ENCODE measurements around the gene WDFY3. TPM values are rescaled to one million over a fixed set of nuclear protein-coding genes. Genes with fewer than 3 reads are reported as not detected.

The WDFY3 gene
- total RNA-seq, 1 experiment from 2014 or later = 23.0 TPM

DNA sequence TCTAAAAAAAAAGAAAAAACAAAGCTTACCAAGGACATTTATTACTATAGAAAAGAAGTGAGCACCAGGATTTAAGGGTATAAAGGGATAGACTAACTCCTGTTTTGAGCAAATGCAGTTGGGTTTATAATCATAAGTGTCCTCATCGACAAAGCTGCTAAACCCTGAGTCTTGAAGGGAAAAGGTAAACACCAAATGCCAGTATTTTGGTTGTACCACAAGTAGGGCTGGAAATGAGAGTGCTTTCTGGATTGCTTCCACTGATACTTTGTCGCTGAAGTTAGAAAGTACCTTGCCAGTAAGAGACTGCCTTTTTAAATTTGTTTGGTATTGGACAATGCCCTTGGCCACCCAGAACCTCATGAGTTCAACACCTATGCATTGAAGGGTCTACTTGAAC lies 53.7 kb downstream of the WDFY3 start:
- no peak for DNase-seq (ENCODE audit: low spot score)

DNA sequence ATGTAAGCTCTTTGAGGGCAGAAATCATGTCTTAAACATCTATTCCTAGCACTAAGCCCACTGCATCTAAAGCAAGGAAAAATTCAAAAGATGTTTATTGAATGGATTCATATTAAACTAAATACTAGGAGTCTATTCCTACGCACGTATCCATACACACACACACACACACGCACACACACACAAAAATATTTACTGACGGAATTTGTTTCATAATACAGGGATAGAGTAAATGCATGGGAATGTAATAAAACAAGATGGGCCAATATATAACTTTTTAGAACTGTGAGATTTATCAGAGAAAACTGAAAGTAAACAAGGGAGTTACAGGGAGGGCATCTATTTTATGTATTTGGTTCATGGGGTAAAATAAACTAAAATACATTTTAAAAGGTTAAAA lies 57.6 kb downstream of the WDFY3 start:
- no peak for DNase-seq (ENCODE audit: low spot score)

DNA sequence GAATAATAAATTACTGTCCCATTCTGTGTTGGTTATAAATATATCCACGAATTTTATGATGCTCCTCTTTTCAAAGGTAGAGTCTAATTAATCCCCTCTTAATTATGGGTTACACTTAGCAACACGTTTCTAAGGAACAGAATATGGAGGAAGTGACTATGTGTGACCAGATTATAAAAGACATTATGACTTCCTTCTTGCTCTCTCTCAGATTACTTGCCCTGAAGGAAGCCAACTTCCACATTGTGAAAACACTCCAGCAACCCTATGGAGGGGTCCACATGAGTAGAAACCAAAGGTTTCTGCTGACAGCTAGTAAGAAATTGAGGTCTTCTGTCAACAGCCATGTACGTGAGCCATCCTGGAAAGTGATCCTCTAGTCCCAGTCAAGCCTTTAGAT lies 59.3 kb downstream of the WDFY3 start:
- no peak for DNase-seq (ENCODE audit: low spot score)

DNA sequence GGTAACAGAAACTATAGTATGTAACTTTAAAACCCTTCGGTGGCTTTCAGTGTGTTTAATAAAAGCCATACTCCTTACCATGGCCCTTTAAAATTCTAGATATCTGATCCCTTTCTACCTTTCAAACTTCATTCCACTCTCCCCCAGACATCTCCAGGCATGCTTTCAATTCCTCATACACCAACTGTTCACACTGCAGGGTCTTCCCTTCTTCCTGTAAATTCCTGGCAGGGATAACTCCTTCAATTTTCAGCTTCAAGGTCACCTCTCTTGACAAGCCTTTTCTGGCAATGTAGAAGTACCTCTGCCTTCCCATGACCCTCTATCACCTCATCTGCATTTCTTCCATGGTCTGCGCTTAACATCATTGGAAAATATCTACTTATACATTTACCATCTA lies 60.8 kb downstream of the WDFY3 start:
- DNase-seq (ENCODE audit: low spot score) = no peak

DNA sequence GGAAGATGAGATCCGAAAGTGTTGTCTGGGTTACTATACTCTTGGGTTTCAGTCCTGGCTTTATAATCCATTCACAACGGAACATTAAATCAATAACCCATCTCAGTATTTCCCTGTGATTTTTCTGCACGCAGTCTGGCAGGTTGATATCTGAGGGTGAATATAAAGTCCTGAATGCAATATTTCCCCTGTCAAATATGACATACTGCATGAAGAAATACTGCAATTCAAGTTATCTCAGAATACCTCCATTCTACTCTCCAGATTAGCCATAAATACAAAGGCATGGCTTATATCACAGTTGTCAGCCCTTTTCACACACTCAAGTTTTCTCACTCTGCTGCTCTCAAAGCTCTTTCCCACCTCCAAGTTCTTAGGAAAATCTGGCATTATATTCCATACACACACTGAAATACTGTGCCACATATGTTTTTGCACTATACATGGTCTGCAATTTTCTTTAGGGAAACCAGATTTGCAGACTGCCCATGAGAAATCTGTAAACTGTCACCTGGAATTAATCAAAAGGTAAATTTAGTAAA lies 64.7 kb downstream of the WDFY3 start:
- DNase-seq (ENCODE audit: low spot score) = no peak

DNA sequence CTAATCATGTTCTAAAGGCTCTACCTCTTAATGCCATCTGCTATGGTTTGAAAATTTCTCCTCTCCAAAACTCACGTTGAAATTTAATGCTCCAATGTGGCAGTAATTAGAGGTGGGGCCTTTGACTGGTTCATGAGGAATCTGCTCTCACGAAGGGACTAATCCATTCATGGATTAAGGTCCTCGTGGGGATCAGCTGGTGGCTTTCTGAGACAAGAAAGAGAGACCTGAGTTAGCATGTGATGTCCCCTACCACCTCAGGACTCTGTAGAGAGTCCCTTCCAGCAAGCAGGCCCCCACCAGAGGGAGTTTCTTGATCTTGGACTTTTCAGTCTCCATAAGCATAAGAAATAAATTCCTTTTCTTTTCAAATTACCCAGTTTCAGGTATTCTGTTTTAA lies 65.3 kb downstream of the WDFY3 start:
- DNase-seq (ENCODE audit: low spot score) = no peak

DNA sequence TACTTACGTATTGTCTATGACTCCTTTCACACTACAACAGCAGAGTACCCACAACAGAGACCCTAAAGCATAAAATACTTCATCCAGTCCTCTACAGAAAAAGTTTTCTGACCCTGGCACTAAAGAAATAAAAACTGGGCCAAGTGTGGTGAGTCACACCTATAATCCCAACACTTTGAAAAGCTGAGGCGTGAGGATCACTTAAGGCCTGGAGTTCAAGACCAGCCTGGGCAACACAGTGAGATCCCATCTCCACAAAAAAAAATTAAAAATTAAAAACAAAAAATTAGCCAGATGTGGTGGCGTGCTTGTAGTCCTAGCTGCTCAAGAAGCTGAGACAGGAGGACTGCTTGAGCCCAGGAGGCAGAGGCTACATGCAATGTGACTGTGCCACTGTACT lies 66.9 kb downstream of the WDFY3 start:
- no peak for DNase-seq (ENCODE audit: low spot score)

DNA sequence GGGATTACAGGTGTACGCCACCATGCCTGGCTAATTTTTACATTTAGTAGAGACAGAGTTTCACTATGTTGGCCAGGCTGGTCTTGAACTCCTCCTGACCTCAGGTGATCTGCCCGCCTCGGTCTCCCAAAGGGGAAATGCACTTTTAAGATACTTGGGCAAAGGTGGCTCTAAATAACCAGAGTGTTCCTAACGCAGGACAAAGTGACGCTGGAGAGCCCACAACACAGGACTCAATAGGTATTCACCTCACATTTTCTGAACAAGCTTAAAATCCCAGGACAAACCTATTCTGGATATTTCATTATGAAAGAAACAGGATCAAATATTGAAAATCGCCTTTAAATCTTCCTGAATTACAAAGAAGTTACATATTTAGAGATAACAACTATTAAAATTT lies 69.0 kb downstream of the WDFY3 start:
- no peak for DNase-seq (ENCODE audit: low spot score)

DNA sequence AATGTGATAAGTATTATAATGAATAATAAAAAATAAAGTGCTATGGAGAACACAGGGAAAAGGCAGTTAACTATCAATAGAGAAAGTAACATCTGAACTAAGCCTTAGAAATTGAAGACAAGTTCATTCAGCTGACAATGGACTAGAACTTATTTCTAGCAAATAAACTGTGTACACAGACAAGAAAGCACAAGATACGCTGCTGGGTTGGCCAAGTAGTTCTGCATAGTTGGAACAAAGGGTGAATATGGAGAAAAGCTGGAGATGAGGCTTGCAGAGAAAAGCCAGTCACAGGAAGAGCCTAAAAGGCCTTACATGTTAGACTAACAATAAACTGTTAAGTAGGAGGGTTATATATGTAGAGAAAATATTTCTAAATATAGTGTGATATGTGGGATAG lies 71.2 kb downstream of the WDFY3 start:
- DNase-seq (ENCODE audit: low spot score) = no peak

DNA sequence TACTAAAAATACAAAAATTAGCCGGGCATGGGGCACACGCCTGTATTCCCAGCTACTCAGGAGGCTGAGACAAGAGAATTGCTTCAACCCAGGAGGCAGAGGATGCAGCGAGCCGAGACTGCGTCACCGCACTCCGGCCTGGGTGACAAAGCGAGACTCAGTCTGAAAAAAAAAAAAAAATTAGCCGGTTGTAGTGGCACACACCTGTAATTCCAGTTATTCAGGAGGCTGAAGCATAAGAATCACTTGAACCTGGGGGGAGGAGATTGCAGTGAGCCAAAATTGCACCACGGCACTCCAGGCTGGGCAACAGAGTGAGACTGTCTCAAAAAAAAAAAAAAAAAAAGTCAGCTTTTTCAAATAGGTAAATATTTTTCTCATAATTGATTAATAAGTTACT lies 71.9 kb downstream of the WDFY3 start:
- DNase-seq (ENCODE audit: low spot score) = no peak

DNA sequence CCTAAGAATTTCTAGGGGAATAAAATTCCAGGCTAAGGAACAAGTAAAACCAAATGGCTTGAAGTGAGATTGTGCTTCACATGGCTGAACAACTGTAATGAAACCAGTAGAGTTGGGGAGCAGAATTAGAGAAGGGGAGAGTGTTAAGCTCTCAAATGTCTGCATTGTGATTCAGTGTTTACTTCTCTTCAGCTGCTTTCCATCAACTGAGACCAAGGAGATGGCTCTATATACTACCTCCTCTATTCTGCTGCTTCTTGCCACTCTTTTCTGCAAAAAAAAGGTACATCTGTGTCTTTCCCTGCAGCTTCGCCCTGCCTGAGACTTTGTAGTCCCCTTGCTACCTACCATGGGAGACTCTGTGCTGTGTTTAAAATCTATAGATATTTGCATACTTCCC lies 73.5 kb downstream of the WDFY3 start:
- DNase-seq (ENCODE audit: low spot score) = no peak

DNA sequence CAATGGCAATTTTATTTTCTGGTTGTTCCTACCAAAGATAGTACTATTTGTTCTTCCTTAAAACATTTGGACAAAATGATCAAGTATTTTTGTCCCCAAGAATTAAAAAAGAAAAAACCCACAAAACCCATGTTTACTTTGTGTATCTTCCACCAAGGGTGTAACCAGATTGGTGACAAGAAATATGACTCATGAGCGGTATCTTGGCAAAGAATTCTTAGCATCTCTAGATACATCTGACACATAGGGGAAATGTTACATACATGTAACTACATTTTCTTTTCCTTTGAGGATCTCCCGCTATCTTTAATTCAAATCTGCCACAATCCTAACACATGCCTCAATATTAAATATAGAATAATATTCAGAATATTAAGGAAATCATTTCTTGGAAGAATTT lies 78.7 kb downstream of the WDFY3 start:
- no peak for DNase-seq (ENCODE audit: low spot score)

DNA sequence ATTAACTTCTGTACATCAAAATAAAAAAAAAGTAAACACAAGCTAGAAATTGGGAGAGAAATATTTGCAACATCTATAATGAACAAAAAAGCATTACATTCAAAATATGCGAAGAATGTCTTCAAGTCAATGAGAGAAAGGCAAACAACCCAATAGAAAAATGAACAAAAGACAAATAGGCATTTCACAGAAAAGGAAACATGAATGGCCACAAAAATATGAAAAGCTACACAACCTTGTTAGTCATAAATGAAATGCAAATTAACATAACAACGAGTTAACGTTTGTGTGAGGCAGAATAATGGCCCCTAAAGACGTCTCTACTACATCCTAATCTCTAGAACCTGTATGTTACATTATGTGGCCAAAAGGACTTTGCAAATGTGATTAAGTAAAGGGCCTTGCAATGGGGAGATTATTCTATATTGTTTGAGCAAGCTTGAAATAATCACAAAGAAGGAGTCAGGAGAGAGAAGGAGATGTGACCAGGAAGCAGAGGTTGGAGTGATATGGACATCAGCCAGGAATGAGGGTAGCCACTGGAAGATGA lies 86.8 kb downstream of the WDFY3 start:
- no peak for DNase-seq (ENCODE audit: low spot score)

DNA sequence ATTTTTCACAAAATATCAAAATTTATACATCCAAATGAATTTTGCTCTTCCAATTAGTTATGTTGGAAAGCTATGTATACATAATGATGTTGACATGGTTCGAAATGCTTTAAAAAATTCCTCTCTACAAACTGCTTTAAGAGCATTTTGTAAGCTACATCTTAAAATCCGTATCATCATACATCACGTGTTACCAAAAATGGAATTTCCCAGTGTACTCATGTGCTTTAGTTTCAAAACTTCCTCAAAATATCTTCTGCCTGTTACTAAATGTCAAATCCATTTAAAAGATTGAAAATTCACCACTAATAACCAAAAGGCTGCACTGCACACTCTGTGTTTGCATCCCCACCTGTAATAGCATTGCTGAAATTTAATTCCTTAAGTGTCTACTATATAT lies 87.9 kb downstream of the WDFY3 start:
- no peak for DNase-seq (ENCODE audit: low spot score)

DNA sequence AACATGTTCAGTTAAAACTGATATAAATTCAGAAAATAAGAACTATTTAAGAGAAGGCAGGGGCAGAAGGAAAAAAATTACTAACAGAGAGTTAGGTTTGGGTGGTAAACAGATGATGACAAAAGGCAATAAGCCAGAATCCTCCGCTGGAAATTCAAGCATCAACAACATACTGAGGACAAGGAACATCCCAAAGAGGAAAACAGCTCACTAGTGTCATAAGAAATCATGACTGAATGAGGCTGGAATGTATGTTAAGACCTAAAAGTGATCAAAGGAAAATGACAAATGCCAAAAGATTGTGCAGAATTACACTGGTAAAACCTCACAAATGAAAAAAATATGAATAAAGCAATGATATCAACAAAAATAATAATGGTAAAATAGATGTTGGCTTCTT lies 88.4 kb downstream of the WDFY3 start:
- no peak for DNase-seq (ENCODE audit: low spot score)

DNA sequence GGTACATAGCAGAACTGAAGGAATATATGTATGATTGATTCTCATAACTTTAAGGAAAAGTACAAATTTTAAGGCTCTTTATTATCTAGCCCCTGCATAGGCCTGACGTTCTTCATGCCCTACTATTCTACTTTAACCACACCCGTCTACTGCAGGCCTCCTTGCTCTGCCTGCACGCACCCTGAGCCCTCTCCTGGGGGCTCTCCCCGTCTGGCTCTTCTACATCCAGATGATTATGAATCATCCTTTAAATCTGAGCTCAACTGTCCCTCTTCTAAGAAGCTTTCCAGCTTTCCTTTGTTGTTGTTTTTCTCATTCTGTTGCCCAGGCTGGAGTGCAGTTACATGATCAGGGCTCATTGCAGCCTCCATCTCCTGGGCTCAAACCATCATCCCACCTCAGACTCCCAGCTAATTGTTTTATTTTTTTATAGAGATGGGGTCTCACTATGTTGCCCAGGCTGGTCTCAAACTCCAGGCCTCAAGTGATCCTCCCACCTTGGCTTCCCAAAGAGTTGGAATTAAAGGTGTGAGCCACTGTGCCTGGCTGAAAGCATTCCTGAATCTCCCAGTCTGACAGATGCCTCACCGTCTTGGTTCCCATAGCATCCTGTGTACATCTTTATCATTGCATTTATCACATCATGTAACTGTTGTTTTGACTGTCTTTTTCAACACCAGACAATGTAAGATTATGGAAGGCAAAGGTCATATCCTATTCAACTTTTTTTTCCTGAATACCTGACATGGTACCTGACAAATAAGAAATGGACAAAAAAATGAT lies 89.2 kb downstream of the WDFY3 start:
- DNase-seq (ENCODE audit: low spot score) = no peak

DNA sequence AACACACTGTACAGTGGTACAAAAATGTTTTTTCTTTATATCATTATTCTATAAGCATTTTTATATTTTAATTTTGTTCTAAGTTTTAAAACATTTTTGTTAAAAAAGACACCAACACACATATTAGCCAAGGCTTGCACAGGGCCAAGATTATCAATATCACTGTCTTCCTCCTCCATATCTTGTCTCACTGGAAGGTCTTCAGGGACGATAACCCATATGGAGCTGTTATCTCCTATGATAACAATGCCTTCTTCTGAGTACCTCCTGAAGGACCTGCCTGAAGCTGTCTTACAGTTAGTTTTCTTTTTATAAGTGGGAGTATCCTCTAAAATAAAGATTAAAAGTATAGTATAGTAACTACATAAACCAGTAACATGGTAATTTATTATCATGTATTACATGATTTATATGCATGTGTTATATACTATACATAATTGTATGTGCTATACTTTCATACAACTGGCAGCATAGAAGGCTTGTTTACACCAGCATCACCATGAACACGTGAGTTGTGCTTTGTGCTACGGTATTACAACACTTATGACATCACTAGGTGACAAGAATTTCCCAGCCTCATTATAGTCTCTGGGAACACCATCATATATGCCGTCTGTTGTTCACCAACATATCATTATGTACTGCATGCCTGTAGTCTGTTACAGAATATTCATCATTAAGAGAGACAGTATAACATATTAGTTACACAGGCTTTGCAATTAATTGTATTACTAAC lies 90.7 kb downstream of the WDFY3 start:
- DNase-seq (ENCODE audit: low spot score) = no peak

DNA sequence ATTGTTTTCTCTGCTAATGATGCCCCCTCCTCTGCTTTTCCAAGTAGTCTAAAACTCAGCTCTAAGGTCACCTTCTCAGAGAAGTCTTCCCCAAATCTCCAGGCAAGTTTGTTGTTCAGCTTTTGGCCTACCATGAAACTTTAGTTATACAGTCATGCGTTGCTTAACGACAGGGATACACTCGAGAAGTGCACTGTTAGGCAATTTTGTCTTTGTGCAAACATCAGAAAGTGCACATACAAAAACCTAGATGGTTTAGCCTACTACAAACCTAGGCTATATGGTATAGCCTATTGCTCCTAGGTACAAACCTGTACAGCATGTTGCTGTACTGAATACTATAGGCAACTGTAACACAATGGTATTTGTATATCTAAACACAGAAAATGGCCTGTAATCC lies 91.9 kb downstream of the WDFY3 start:
- no peak for DNase-seq (ENCODE audit: low spot score)

DNA sequence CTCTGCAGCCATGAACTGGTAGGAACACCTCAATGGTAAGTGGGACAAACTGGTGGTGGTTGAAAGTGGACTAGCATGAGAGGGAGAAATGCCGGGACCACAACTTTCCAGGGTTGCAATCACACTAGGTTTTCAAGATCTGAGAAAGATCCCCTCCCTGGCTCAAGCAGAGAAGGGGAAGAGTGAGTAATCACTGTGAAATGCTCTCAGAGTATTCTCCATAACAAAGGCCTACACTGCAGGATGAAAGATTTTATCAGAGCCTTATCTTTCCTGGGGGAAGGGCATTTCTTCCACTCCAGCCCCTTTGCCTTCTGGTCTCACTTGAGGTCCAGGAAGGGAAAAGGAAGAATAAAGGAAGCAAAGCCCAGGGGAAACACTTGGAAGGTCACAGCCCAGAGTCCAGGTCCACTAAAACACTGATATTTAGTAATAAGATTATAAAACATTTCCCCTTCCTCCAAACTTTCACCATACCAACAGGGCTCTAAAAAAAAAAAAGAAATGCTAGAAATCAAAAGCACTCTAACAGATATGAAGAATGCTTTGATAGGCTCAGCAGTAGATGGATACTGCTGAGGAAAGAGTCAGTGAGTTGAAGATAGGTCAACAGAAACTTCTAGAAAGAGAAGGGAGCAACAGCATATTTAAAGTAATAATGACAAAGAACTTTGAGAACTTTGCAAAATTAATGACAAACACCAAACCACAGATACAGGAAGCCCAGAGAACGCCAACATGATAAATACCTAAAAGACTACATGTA lies 95.9 kb downstream of the WDFY3 start:
- DNase-seq (ENCODE audit: low spot score) = peak; percentile 61

DNA sequence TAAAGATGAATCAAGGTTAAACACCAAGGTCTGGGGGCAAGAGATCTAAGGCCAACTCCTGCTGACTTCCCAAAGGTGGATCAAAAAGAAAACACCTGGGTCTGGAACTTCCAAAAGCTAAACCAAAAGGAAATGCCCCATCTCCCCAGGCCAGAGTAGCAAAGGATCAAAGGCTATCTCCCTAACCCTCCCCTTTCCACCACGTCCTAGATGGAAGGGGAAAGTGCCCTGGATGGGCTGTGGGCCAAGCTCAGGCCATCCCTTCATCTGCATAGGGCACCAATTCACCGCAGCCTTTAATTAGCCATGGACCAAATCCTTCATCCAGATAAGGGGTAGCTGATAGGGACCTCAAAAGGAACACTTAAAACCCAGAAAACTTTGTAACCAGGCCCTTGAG lies 100.2 kb downstream of the WDFY3 start:
- no peak for DNase-seq (ENCODE audit: low spot score)

DNA sequence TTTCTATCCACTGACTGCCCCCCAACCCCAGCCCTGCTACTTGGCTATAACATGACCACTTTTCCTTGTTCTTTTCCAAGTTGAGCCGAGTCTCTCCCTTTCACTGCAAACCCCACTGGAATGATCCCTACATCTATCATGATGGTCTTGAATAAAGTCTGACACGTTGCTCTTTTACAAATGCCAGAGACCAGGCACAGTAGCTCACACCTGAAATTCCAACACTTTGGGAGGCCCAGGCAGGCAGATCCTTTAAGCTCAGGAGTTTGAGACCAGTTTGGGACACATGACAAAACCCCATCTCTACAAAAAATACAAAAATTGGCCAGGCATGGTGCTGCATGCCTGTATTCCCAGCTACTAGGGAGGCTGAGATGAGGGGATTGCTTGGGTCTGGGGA lies 100.9 kb downstream of the WDFY3 start:
- no peak for DNase-seq (ENCODE audit: low spot score)

DNA sequence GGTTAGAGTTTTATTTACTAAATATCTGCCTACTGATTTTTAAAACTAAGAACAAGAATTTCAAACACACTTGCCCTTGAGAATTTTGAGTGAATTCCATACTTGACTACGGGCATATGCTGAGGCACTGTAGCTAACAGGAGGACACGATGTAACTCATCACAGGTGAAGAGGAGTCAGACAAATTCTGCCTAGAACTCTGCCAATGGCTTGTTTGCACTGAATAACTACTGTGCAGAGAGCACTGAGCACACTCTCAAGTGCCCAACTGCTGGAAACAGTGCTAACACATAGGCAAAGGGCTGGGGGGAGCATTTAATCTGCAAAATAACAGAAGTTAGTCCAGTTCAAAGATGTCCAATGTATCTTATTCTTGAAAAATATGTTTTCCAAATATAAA lies 104.4 kb downstream of the WDFY3 start:
- DNase-seq (ENCODE audit: low spot score) = no peak
